Measurements from ENCODE around the gene FAM174C.

The FAM174C gene

DNA sequence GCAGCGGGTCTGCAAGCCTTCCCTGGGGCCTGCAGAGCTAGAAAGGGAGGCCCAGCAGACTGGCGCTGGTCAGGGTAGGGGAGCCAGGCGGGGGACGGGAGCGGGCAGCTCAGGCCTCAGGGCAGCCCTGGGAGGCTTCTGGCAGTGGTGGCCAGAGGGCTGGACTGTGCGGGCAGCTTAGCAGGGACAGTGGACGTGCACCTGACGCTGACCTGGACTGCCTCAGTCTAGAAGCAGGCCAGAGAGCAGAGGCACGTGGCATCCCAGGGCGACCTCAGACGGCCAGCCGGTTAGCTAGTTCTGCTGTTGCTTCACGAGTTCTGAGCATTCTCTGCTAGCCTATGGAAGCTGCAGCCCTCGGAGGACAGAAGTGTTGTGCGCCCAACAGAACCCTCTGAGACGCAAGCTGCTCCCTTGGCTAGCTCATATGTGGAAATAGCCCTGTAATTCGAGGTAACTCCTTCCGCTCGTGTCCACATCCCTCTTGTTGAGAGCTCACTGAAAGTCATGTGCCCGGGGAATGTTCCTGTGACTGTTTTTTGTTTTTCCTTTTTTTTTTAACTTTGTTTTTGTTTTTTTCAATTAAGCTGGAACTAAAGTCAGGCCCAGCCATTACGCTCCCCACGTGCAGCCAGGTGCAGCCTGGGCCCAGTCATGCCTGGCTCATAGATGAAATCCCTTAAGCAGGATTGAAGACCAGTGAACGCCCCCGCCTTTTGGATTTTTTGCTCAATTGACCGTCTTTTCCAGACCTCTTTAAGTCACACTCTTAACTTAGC lies 1.9 kb upstream of the FAM174C start:
- DNase-seq (ENCODE audit: low spot score), result no peak

DNA sequence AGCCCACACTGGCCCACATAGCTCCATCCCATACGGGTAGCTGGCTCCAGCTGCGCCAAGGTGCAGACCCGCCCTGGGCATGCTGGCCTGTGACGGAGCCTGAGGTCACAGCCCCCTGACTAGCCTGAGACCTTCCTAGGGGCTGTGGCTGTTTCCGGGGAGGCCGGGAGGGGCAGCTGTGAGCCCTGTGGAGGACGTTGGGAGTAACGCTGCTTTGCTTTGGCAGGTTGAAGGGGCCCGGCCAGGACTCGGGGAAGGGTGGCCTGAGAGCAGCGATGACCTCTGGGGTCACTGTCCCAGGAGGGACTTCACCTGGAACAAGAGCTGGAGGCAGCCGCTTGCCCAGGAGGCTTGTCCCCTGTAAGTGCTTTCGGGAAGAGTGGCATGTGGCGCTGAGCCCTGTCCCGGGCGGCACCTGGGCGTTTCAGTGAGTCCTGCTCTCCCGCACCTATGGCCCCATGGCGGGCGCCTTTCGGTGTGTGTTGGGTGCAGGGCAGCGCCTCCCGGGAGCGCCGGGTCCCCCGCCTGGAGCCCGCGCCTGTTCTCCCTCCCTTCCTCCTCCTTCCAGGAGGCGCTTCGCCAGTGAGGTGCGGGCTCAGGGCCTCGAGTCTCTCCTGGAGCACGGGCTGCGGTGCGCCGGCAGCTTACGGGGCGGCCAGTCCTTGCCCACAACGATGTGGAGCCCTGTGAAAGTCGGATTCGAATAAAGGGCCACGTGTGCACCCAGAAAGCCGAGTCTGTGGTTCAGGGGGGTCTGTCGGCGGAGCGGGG lies 1.1 kb upstream of the FAM174C start:
- DNase-seq (ENCODE audit: low spot score), result no peak

DNA sequence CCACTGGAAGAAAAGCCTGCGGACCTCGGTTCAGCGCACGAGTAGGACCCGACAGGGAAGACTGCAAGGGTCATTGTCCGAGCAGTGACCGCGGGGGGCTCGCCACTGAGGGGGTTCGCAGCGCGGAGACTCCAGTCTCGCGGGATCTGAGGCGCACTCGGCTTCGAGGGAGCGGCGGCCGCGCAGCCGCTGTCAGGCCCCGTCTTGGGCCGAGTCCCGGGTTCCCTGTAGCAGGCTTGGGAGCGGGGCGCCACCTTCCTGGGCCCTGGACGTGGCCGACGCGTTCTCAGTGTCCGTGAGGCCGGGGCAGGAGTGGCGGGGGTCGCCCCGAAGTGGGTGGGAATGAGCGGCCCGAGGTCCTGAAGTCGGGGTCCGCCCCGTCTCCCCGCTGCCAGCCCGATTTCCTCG lies 474 bp upstream of the FAM174C start:
- peak; percentile 45 for DNase-seq (ENCODE audit: low spot score)

DNA sequence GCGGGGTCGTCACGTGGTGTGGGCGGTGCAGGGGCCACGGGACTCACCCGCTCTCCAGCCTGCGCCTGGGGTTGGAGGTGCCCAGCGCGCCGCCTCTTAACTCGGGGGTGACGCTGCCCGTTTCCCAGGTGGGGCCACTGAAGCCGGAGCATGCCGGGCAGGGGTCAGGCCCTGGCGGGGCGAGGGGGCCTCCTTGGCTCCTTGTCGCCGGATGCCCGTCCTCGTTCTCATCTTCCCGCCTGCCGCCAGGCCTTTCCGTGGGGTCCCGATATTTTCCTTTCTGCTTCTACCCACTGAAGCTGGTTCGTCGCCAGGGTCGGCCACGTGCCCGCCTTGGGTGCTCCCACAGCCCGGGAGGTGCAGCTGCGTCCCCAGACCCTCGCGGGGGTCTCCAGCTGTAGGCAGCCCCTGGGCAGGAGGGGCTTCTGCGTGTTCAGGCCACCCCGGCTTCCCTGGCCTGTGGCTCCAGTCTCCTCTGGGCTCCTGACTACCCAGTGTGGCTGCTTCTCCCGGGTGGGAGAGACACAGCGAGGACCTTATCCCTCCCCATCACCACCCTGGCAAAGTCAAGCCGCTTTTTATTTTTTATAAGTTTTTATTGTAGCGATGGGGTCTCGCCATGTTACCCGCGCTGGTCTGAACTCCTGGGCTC lies 772 bp downstream of the FAM174C start:
- DNase-seq (ENCODE audit: low spot score), result no peak

DNA sequence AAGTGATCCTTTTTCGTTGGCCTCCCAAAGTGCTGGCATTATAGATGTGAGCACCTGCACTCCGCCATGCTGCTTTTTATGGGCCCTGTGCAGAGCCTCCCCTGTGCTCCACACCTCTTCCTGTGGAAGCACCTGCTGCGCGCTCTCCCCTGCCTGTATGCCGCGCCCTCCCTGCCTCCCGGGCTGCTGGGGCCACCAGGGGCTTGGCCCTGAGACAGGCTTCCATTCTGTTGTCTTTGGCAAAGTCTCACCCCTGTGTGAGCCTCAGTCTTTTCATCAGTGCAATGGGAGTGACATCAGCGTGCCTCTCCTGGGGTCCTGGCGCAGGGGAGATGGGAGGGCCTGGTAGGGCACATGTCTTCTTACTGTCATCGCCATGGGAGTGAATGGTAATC lies 1.3 kb downstream of the FAM174C start:
- no peak for DNase-seq (ENCODE audit: low spot score)

DNA sequence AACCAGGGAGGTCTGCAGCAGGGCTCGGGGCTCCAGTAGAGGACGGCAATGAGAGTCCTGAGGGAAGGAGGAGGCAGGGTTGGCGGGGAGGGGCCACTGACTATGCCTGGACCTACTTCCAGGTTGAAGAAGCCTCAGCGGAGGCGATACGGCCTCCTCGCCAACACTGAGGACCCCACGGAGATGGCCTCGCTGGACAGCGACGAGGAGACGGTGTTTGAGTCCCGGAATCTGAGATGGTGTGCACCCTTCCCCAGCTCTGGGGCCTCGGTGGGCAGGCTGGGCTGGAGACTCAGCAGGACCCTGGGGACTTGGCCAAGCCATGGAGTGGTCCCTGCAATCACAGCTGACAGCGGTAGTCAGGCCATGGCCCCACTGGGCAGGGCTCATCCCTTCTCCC lies 1.7 kb downstream of the FAM174C start:
- DNase-seq (ENCODE audit: low spot score), result no peak

DNA sequence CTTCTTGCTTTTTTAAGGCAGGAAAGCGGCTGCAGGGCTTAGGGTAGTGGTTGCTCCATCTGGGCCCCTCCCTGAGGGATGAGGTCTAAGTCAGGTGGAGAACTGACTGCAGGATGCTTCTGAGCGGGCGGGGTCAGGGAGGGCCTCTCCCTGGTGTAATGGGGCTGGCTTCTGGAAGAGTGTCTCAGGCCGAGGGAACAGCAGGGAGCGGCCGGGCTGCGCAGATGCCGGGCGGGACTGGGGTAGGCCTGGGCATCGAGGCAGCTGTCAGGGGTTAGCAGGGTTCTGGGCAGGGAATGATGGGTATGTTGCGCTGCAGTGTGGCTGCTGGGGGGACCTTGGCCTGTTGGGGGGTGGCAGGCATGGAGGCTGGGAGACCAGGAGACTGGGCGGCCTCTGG lies 2.7 kb downstream of the FAM174C start:
- DNase-seq (ENCODE audit: low spot score), result no peak

DNA sequence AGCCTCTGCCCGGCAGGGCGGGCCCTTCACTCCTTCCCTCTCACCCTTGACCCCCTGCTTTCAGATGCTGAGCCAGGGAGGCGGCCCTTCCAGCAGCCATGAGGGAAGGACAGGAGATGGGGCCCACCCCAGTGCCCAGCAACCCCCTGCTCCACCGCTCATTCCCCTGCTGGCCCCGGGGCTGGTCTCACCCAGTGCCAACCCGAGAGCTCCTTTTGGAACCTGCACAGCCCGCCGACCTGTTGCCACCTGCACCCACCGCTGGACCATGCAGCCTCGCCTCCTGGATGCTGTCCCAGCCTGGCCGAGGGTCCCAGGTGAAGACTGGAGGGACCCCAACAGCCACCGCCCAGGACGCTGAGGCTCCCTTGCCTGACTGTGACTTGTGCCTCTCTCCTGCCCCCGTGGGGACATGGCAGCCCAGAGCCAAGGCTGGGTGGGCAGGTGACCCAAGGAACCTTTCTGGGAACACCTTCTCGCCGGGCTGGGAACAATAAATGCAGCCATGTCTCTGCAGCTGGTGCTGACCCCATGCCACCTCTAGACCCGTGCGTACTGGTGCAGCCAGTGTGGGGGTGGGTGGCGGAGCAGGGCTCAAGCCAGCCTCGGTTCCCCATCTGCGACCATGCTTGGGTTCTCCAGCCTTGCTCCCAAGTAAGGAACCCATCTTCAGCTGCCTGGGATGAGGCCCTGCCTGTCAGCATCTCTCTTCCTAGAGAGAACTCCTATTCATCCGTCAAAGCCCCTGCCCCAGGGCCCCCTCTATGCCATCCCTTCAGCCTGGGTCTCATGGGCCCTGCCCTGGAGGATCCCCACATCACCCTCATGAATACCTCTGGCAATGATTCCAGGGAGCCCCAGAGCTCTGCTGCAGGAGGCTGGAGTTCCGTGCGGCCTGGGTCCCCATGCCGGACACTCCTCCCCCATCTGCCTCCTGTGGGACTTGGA lies 3.7 kb downstream of the FAM174C start:
- no peak for DNase-seq (ENCODE audit: low spot score)

DNA sequence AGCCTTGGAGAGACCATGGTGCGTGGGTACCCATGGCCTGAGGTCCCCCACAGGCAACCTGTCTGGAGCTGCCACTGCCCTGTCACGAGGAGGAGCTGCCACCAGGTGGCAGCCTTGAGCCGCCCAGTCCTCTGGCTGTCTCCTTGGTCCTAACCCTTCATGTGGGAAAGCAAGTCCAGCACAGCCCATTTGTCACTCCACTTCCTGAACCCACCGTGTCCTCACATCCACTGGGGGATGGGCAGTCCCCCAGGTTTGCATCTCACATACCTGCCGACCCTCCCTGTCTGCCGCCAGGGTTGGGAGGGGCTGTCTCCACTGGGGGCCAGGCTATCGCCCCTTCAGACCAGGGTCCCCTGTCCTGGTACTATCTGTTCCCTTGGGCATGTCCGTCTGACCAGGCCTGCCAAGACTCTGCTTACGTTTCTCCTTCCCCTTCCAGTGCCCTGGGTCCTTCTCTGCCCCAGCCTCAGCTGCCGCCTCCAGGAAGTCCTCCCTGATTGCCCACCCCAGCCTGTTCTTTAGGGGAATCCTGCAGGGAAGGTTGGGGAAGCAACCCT lies 4.5 kb downstream of the FAM174C start:
- peak; percentile 85 for DNase-seq (ENCODE audit: low spot score)

DNA sequence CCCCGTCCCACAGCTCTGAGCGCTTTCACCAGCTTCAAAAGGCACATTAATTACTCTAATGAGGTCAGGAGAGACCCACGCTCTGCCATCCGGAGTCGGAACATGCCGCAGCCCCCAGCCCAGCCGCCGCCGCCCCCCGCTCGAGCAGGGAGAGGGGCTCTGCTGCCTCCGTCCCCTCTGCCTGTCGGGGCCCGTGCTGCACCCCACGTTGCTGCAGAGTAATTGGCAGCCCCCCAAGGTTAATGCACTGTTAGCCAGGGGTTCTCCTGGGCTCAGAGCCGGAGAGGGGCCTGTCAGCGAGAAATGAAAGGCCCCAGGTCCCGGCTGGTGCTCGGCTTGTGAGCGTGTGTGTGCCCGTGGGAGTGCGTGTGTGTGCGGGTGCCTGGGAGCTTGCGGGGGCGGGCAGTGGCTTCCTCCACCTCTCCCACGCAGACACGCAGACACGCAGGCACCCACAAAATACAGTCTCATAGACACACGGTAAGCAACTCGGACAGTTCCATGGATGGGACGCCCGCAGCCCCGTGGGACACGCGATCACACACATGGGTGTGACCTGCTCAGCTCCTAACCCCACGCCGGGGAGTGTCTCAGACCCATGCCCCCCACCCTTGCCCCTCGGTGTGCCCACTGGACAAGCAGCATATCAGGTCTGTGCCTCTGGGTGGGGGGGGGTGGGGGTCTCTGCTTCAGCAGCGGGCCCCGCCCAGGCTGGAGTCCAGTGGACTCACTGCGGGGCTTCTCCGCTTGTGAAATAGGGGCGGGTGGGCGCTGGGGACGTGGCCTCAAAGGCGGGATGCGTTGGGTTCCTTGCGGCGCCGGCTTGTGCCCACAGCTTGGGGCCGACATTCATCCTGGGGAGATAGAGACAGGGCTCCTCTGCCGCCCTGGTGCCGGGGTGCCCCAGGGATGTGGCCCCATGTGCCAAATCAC lies 5.6 kb downstream of the FAM174C start:
- no peak for DNase-seq (ENCODE audit: low spot score)

DNA sequence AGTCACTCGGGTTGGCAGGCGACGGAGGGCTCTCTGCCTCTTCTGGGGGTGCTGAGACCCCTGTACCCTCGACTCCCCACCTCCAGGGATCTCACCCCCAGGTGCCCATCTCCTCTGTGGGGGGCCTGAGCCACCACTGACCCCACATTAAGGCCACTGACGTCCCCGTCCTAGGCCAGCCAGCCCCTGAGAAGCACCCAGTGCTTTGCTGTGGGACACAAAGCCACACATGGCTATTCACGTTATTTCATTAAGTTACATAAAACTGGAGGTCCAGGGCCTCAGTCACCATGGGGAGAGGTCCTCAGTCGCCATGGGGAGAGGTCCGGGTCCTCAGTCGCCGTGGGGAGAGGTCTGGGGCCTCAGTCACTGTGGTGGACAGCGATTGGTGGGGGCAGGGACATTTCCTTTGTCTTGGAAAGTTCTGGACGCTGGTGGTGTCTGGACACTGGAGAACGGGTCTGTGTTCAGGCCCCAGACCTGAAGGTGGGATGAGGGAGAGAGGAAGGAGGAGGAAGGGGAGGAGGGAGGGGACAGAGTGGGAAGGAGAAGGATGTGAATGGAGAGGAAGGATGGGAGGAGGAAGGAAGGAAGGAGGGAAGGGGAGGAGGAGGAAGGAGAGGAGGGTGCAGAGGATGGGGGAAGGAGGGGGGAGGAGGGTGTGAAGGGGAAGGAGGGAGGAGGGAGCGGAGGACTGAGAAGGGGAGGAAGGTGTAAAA lies 6.4 kb downstream of the FAM174C start:
- no peak for DNase-seq (ENCODE audit: low spot score)

DNA sequence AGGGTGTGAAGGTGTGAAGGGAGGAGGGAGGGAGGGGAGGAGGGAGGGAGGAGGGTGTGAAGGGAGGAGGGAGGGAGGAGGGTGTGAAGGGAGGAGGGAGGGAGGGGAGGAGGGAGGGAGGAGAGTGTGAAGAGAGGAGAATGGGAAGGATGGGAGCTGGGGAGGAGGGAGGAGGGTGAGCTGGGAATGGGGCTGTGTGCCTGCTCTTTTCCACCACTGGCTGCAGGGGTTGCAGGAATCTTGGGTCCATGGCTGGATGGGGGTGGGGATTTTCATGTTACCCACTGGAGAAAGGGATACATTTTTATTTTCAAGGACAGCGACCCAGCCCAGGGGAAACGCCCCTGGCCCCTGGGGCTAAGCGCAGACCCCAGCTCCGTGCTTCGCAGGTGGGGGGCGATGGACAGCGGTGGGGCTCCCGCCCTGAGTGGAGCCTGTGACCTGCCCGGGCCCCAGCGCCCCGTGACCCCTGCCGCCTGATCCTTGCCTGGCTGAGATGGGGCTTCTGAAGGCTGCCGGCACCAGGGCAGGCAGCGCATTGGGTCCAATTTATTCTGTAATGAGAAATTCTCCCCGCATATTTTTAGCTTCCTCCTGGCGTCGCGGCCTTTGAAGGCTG lies 7.4 kb downstream of the FAM174C start:
- no peak for DNase-seq (ENCODE audit: low spot score)

DNA sequence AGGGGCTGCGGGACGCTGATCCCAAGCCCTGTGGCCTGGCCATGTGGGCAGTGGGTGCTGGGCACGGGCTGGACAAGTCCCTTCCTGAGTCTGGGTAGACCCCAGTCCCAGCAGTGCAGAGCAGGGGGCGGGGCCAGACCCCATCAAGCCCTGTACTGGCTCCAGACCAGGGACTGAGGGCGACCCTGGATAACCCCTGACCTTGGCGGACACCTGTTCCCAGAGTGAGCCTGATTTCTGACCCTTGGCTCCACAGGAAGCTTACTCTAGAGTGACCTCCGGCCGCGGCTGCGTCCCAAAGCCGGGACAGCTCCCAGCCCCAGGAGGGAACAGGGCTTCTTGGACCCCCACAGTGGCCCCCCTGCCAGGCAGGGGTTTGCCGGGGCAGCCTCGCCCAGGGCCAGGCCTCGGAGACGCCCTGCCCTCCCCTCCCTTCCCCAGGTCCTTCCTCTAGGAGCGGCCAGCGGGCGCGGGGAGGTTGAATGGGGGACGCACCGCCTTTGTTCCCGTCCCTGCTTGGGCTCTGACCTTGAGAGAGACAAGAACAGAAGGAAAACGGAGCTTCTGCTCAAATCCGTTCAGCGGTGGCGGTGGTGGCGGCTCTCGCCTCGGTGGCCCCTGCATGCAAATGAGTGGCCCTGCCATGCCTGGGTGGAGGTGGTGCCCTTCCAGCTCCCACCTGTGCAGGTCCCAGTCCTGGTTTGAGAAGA lies 8.0 kb downstream of the FAM174C start:
- DNase-seq (ENCODE audit: low spot score), result no peak

DNA sequence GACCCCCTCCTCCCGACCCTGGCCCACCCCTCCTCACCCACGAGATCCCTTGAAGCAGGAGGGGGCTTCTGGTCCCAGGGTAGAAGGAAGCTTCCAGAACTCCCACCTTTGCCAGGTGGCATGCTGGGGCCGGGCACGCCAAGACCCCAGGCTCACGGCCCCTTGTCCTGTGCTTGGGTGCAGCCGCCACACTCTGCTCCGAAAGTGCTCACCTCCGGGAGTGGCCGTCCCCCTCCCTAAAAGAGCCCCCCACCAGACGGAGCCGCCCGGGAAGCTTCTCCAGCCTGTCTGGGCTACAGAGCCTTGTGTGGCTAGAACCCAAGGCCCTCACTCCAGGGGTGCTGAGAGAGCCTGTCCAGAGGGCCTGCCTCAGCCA lies 8.6 kb downstream of the FAM174C start:
- no peak for DNase-seq (ENCODE audit: low spot score)

DNA sequence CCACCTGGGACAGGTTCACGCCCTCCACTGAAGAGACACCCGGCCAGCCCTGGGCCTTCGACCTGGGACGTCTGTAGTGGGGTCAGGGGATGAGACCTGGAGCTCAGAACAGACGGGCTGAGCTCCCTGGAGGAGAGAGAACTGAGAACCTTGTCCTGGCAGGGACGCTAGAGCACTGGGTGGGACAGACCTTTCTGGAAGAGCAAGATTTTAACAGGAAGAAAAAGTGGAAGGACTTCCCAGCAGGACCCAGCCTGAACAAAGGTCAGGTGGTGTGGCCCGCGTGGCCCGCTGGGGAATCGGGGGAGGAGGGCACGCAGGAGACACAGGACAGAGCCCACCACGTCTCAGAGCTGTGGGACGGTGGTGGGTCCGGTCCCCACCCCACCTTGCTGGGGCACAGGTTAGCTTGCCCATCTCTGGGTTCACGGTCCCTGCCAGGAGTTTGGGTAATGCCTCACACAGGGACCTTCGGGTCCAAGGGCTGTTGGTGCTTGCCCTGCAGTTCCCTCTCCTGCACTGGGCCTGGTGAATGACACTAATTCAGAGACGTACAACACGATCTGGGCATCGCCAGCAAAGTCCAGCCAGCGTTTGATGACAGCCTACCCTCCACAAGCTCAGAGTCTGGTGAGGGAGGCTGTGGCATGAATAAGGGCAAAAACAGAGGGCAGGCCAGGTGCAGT lies 9.1 kb downstream of the FAM174C start:
- DNase-seq (ENCODE audit: low spot score), result no peak

DNA sequence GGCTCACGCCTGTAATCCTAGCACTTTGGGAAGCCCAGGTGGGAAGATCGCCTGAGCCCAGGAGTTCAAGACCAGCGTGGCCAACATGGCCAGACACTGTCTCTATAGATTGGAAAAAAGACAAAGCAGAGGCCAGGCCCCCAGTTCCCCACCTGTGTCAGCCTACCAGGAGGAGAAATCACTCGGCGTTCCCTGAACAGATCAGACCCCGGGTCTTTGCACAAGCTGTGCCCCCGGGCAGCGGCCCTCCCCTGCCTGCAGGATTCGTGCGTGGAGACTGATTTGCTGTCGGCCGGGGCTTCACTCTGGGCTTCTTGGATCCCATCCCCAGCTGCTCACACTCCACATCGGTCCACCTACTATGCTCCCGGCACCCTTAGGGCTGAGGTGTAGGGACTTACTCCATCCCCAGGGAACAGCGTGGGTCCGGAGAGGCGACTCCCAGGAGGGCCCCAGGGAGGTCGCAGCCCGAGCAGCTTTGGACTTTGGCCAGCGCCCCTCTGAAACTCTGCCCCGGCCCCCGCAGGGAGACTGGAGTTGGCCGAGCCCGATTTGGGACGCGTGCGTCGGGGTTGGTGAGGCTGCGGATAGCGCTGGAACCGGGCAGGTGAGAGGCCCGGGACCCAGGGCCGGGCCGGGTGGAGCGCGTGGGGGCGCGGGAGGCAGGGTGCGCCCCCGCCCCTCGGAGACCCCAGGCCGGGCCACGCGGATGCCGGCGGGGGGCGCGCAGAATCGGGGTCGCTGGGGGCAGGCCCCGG lies 9.8 kb downstream of the FAM174C start:
- no peak for DNase-seq (ENCODE audit: low spot score)

DNA sequence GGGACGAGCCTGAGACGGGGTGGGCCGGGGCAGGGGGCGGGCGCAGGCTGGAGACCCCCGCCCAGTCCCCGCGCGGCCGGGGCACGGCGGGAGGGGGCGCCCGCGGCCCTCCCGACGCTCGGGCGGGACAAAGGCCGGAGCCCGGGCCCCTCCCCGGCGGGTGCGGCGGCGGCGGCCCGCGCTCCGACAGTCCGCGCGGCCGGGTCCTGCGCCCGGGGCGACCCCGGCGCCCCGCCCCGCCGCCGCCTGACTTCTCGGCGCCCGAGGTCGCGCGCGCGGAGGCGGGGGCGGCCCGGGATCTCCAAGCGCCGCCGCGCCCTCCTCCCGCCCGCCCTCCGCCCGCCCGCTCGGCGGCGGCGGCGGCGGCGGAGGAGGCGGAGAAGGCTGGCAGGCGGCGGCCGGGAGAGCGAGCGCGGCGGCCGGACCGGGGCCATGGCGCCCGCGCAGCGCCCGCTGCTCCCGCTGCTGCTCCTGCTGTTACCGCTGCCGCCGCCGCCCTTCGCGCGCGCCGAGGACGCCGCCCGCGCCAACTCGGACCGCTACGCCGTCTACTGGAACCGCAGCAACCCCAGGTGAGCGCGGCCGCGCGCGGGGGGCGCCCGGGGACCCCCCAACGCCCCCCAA lies 10.5 kb downstream of the FAM174C start, which contains the start of gene EFNA2:
Gene EFNA2, plus strand, starts transcription at position 137 of the 624 bp plus-strand sequence. Its CDS starts 296 bp downstream, at position 433.
- peak; percentile 83 for DNase-seq (ENCODE audit: low spot score)
